NCI-H82 treated with DMSO at 0.1 percent for 48 hours (cell line): Measurements from ENCODE around the gene LRRTM1.

Experiments used
- DNase-seq: peaks from one replicate; lab custom pipeline; 2025; ENCODE audit not compliant: unreplicated experiment; lab: John Stamatoyannopoulos, UW

LRRTM1 gene

GRCh38 chr2:80303006-80303908 is 1.3 kb downstream of the LRRTM1 start:
- no peak for DNase-seq

DNA sequence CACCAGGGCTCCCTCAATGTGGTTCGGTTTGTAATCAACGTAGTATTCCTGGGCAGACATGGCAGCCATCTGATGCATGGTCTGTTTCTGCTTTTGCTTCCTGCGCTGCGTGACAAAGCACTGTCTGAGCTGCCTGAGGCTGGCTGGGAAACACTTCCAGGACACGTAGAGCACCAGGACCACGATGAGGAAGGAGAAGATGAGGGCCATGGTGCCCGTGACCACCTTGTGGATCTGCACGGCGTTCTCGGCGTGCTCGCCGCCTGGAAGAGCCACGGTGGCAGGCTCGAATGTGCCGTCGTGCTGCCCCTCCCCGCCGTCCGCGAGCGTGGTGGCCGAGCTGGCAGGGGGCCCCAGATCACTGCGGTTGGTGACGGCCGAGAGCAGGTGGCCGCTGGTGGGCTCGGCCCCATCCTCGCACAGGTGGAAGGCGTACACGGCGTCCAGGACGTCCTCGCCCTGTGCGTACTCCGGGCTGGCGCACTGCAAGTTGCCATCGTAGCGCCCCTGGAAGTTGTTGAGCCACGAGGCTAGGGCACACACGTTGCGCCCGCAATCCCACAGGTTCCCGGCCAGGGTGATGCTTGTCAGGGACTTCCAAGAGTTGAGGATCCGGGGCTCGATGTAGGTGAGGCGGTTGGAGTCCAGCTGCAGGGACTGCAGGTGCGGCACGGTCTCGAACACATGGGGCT is 2.1 kb downstream of the LRRTM1 start:
- no peak for DNase-seq

DNA sequence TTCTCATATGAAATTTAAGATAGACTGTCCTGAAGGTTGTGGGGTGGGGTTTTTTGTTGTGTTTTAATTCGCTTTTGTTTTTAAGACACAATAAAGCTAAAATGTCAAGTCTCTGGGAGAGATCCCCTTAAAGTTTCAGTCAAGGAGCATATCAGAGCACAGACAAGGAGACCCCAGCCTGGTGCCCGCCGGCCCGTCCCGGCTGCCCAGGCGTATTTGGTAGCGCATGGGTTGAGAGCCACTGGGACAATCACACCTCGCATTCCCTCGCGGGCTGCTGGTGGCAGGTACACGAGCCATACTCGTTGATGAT is 2.6 kb downstream of the LRRTM1 start:
- no peak for DNase-seq

GRCh38 chr2:80300954-80301353 is 3.6 kb downstream of the LRRTM1 start:
- no peak for DNase-seq

- no peak for DNase-seq
Measured at GRCh38 chr2:80300346-80300745, 4.2 kb downstream of the LRRTM1 start.

DNA sequence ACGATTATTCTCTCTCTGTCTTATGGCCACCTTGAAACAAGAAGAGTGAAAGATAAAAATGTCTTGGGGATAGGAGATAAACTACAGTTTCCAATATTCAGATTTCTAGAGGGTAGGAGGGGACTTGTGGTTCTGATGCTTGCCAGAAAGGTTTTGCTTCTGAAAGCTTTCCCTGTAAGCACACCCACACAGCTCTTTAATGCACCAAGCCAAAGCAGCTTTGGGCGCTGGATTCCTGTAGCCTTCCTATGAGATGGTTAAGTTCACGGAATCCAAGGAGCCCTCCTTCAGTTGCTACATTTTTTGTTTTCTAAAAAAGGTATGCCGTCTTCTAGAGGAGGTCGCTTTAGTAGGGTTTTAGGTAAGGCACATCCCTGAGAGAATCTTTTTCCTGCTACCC is 4.9 kb downstream of the LRRTM1 start:
- no peak for DNase-seq

DNA sequence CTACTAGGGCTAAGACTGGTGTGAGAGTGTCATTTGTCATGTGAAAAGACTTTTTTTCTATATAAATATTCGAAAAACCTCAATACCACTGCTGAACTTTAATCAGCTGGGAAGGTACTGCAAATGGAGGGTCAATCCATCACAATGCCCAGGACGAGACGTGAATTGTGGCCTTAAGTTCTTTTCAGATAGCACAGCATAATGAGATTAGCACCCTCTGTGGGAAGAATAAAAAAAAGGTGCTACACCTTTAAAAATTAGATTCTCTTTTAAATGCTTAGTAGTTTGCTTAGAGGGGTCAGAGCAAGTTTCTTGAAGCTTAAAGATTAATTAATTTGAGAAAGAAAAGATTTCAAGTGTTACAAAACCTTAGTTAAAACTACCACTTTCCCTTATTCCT is 5.6 kb downstream of the LRRTM1 start:
- no peak for DNase-seq

DNA sequence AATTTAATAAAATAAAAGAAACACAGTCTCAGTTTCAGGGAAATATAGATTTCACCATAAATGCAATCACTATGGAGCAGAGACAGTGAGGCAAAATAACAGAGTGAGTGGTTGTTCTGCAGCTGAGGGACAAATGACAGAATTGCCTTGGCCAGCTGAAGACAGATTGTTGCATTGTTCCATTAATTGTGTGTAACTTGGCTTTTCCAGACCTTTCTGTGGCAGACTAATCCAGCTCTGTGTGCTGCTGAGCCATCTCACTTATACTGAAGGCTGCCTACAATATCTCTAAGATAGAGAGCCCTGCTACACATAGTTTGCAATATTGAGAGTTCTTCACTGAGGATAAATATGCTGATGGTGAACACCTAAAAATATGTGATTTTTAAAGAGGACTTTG is 11.5 kb downstream of the LRRTM1 start:
- DNase-seq, result no peak

DNA sequence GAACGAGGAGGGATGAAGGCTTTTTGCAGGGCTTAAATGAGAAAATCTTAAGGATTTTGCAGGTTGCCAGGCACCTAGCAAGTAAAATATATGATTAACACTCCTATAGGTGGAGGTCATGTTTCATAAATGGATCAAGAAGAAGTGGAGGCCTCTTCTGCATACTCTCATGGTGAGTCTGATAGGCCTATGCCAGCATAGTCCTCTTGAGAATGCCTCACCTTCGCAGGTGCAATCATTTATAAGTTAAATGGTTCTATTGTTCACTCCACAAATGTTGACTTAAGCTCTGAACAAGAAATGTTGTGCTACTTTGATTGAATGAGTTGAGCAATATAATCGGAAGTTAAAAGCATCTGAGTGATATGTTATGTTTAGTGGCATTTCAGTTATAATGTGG is 12.1 kb downstream of the LRRTM1 start:
- DNase-seq, result no peak

DNA sequence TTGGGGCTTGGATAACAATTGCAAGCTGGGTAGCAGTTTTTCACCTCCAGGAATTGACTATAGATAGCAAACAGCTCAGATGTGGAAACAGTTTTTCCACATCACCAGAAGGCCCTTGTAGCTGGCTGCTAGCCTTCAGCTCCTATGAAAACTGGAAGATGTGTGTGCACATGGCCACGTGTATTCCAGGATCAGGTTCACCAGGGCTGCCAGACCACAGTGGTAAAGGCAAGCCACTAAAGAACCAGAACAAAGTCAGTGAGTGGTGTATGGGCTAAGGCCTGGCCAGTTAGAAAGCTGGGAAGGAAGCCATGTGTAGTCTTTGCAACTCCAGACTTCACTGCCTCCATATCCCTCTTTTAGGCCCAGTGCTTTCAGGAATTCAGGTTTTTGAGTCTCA is 12.9 kb downstream of the LRRTM1 start:
- DNase-seq, result no peak

GRCh38 chr2:80288576-80288975 is 16.0 kb downstream of the LRRTM1 start:
- DNase-seq, result no peak

DNA sequence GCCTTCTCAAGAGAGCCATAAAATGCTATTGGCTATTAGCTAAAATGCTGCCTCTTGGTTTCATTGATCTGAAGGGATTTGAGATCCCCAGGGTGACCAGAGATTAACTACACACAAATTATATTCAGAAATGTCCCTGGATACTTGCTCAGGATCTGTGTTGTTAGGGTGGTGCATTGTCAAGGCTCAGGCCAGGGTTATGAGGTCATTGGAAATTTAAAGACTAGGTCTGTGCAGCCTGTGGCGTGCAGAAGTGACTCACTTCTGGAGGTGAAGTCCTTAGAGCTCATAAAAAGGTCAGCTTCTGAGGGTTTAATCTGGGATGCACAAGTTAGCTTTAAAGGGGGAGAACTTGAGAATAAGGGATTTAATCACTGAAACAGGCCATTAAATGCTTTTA is 23.5 kb downstream of the LRRTM1 start:
- no peak for DNase-seq

DNA sequence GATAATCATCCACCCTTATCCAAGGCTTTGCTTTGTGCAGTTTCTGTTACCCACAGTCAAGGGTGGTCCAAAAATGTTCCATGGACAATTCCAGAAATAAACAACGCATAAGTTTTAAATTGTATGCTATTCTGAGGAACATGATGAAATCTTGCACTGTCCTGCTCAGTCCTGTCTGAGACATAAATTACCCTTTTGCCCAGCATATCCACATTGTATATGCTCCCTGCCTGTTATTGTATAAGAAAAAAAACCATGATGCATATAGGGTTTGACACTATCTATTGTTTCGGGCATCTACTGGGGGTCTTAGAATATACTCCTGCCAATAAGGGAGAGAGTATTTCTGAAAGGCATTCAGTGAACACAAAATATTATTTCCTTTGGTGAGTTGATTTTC is 24.0 kb downstream of the LRRTM1 start:
- DNase-seq, result no peak

GRCh38 chr2:80269806-80270205 is 34.7 kb downstream of the LRRTM1 start:
- DNase-seq, result no peak

GRCh38 chr2:80266231-80266630 is 38.3 kb downstream of the LRRTM1 start:
- no peak for DNase-seq

DNA sequence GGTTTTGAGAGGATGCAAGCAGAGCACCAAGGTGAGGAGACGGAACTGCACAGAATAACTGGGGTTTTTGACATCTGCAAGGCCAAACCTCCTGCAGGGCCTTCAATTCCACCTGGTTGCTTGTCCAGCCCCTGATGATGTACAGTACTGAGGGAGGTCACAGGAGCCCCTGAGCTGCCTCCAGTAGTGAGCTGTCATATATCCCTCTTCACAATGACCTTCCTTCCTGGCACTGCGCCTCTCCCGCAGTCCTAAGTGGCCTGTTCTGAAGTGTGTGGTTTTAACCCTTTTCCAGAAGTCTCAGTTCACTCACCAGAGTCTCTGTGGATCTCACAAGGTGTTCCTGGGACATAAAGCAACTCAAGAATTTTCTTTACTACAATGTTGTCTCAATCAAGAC is 45.3 kb downstream of the LRRTM1 start:
- no peak for DNase-seq

DNA sequence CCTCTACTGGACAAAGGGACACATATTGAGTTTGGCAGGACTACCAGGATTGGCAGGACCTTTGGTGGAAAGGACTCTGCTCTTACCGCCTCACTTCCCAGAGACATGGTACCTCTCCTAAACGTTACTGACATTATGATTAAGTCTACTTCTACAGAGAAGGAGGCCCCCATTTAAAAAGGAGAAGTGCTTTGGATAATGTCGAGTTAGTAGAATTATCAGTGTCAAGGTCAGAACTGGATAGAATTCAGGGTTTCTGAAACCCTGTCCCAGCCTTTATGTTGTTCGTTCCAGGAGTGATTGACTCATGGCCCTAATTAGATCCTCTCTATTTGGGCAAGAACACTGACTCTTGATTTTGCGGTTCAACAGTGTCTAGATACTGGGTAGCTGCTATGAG is 45.8 kb downstream of the LRRTM1 start:
- no peak for DNase-seq

DNA sequence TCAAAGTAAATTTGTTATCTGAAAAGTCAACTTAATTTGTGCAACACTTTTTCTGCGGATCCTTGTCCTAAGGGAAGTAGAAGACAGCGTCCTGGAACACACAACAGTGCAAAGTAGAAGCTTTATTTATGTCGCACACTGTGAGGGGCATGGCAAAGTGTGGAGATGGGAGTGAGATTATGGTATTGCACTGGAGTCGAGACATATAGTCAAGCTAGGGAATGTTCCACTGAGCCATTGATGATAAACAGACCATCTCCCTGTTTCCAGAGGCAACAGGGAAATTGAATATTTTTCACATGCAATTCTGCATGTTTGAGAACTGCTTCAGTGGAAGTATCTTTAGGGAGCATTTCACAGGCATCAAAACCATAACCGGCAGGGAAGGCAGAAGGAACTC is 46.2 kb downstream of the LRRTM1 start:
- DNase-seq, result no peak

- DNase-seq, result no peak
Measured at GRCh38 chr2:80257450-80257849, 47.1 kb downstream of the LRRTM1 start.

DNA sequence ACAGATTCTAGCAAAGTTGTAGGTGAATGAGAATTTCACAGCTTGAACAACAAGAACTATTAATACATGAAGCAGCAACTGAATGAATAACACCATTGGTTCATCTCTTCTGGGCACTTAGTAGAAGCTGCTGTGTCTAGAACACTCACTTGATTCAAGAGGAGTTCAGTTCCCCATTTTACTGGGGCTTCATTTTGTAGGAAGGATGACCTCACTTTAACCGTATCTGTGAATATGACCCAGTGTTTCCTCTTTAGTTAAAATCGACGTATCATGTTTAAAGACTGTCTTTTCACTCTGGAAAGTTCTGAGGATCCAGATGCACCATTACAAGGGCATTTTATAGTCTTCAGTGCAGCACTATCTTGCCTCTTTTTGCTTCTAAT is 47.8 kb downstream of the LRRTM1 start:
- DNase-seq, result no peak

DNA sequence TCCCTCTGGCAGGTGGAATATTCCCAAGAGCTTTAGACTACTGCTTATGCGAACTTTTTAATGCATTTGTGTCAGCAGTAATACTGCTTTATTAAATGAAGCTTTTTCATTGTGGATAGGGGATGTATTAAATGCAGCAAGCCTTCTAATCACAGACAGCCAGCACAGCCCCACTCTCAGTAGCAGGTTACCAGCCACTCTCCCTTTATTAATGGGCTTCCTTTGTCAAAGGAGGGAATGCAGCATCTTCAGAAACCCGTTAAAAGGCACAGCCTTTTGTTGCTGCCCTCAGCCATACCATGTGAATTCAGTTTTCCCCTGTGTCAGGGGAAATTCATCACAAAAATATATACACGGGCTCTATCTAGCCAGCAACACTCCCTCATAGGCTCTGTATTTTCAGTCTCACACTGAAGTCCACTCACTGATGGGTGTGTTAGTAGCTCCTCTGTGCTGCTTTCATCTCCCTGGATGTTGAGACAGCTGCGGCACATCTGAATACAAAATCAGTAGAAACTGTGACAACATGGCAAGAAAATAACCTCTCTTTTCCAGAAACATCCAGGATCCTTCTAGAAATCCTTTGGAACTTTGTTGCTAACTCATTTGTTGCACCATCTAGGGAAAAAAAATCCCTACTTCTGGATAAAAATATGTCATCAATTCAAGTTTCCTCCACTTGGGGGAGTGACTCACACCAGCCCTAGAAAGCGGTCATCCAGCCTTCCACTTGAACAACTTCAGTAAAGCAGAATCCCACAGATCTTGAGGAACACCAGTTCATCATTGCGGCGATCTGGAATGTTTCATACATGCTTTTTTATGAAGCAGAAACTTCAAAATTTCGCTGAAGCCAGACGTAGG is 48.4 kb downstream of the LRRTM1 start:
- peak; percentile 6 for DNase-seq
